Neuronal stem cell (in vitro differentiated cells): ENCODE measurements around the gene OR6B1.

ENCODE experiments used
- DNase-seq: peaks from one replicate; pipeline ENCODE4 v3.0.0-alpha.2; 2013; ENCODE audit warnings: low spot score
- H2AFZ ChIP-seq: one replicate; pipeline ENCODE4 v1.6.1; 2013; ENCODE audit warnings: mild to moderate bottlenecking, low read length, inconsistent platforms
- H2AK5ac ChIP-seq: 2 replicates; pipeline ENCODE4 v1.6.1; 2013; ENCODE audit warnings: low read depth, mild to moderate bottlenecking, inconsistent platforms, low read length, moderate library complexity, mixed read lengths
- H2BK120ac ChIP-seq: 2 replicates; pipeline ENCODE4 v1.6.1; 2013; ENCODE audit warnings: low read depth, mild to moderate bottlenecking, inconsistent platforms, low read length, moderate library complexity, mixed read lengths
- H2BK12ac ChIP-seq: one replicate; pipeline ENCODE4 v1.6.1; 2013; ENCODE audit warnings: low read length, inconsistent platforms
- H2BK15ac ChIP-seq: 2 replicates; pipeline ENCODE4 v1.6.1; 2013; ENCODE audit warnings: mild to moderate bottlenecking, low read length, inconsistent platforms, mixed read lengths
- H2BK5ac ChIP-seq: one replicate; pipeline ENCODE4 v1.6.1; 2013; ENCODE audit warnings: inconsistent platforms, mild to moderate bottlenecking, low read length, moderate library complexity
- H3K14ac ChIP-seq: one replicate; pipeline ENCODE4 v1.6.1; 2013; ENCODE audit warnings: low read length, inconsistent platforms
- H3K18ac ChIP-seq: 2 replicates; pipeline ENCODE4 v1.6.1; 2013; ENCODE audit warnings: low read length, inconsistent platforms
- H3K23ac ChIP-seq: 2 replicates; pipeline ENCODE4 v1.6.1; 2013; ENCODE audit warnings: low read depth, mild to moderate bottlenecking, mixed read lengths, low read length, inconsistent platforms; ENCODE audit not compliant: poor library complexity
- H3K27ac ChIP-seq: replicated peaks from 3 replicates; pipeline ENCODE4 v1.5.1; 2013; ENCODE audit warnings: low read length, inconsistent platforms
- H3K27me3 ChIP-seq, 3 experiments: 2 replicates each; pipeline ENCODE4 v1.6.1; 2013; ENCODE audit warnings: low read length in 3 of 3, mild to moderate bottlenecking in 2 of 3, inconsistent platforms in 1 of 3, low read depth in 1 of 3, mixed read lengths in 1 of 3, moderate library complexity in 1 of 3; ENCODE audit not compliant: control insufficient read depth in 3 of 3, insufficient read depth in 3 of 3
- H3K36me3 ChIP-seq, 2 donors: replicated peaks in 1 of 2; 2 replicates each; pipeline ENCODE4 v1.6.1; 2013; ENCODE audit warnings: low read length in 2 of 2; ENCODE audit not compliant: control insufficient read depth in 2 of 2, insufficient read depth in 2 of 2
- H3K4ac ChIP-seq: 2 replicates; pipeline ENCODE4 v1.6.1; 2013; ENCODE audit warnings: inconsistent platforms, mild to moderate bottlenecking, low read length, moderate library complexity
- H3K4me1 ChIP-seq, 2 donors: 1 replicate in 1 of 2; 2 replicates in 1 of 2; pipeline ENCODE4 v1.6.1; 2013; ENCODE audit warnings: low read length in 2 of 2, low read depth in 1 of 2; ENCODE audit not compliant: control insufficient read depth in 2 of 2, insufficient read depth in 1 of 2
- H3K4me2 ChIP-seq: one replicate; pipeline ENCODE4 v1.6.1; 2013; ENCODE audit warnings: mild to moderate bottlenecking, low read length, inconsistent platforms; ENCODE audit not compliant: insufficient read depth, poor library complexity, severe bottlenecking
- H3K4me3 ChIP-seq, 2 donors: 2 replicates each; pipeline ENCODE4 v1.5.1; 2013; ENCODE audit warnings: low read length in 2 of 2, mild to moderate bottlenecking in 2 of 2, inconsistent platforms in 1 of 2, moderate library complexity in 1 of 2
- H3K79me1 ChIP-seq: one replicate; pipeline ENCODE4 v1.6.1; 2013; ENCODE audit warnings: low read depth, mild to moderate bottlenecking, inconsistent platforms, low read length, moderate library complexity
- H3K9ac ChIP-seq: one replicate; pipeline ENCODE4 v1.6.1; 2013; ENCODE audit warnings: mild to moderate bottlenecking, low read depth, low read length, inconsistent platforms; ENCODE audit not compliant: poor library complexity
- H3K9me3 ChIP-seq, 2 donors: replicated peaks in 1 of 2; 2 replicates each; pipeline versions ENCODE3 to v1.6.1; 2013; ENCODE audit warnings: low read length in 2 of 2, mild to moderate bottlenecking in 2 of 2, inconsistent platforms in 1 of 2, low read depth in 1 of 2, mixed read lengths in 1 of 2, moderate library complexity in 1 of 2; ENCODE audit not compliant: control insufficient read depth in 2 of 2, insufficient read depth in 1 of 2
- H4K8ac ChIP-seq: one replicate; pipeline ENCODE4 v1.6.1; 2013; ENCODE audit warnings: low read depth, mild to moderate bottlenecking, inconsistent platforms, low read length, moderate library complexity
- H4K91ac ChIP-seq: one replicate; pipeline ENCODE4 v1.6.1; 2013; ENCODE audit warnings: low read length, low read depth, mild to moderate bottlenecking, inconsistent platforms; ENCODE audit not compliant: poor library complexity
- WGBS, 2 donors: extraction: QIAGEN DNeasy Blood & Tissue Kit; methylation state at CpG; one replicate each; pipeline ENCODE4 v1.1.7; 2013; ENCODE audit warnings: missing lambda C conversion rate in 2 of 2, mixed read lengths in 1 of 2; ENCODE audit not compliant: insufficient read length in 2 of 2, insufficient replicate concordance in 1 of 2; ENCODE audit errors: extremely low coverage in 2 of 2; 5-methylcytosine and 5-hydroxymethylcytosine counted together

The OR6B1 gene

GRCh38 chr7:144001543-144001942 lies 1.4 kb downstream of the OR6B1 start:
- Histone ChIP-seq H4K91ac (no peak overlapping the region), H3K4me2 (no peak overlapping the region), H3K14ac (no peak overlapping the region), H3K4me3 (no peak overlapping the region), H3K18ac (no peak overlapping the region), H3K4ac (no peak overlapping the region), H2BK120ac (no peak overlapping the region), H3K27ac (no peak overlapping the region), H3K23ac (no peak overlapping the region), H2AK5ac (no peak overlapping the region), H2AFZ (no peak overlapping the region), H3K9me3 (no peaks in the 10 kb centered on the region), H3K79me1 (no peaks in the 10 kb centered on the region), H2BK5ac (no peak overlapping the region), H3K9ac (no peak overlapping the region), H4K8ac (no peak overlapping the region), H2BK15ac (no peak overlapping the region), H3K27me3 (no peaks in the 10 kb centered on the region), H3K36me3 (no peaks in the 10 kb centered on the region), H3K4me1 (no peaks in the 10 kb centered on the region), H2BK12ac (no peak overlapping the region)
- no CpG with 5 or more reads among the region's 3 CpGs for WGBS, 2 donors
- DNase-seq, result no peak

GRCh38 chr7:144004703-144005102 lies 4.6 kb downstream of the OR6B1 start:
- Histone ChIP-seq H3K4me3 (no peak overlapping the region), H3K27me3 (no peaks in the 10 kb centered on the region), H2BK12ac (no peak overlapping the region), H2BK120ac (no peak overlapping the region), H3K18ac (no peak overlapping the region), H2BK5ac (no peak overlapping the region), H3K4ac (no peak overlapping the region), H3K14ac (no peak overlapping the region), H3K27ac (no peak overlapping the region), H3K4me2 (no peak overlapping the region), H4K8ac (no peak overlapping the region), H3K79me1 (no peaks in the 10 kb centered on the region), H3K36me3 (no peaks in the 10 kb centered on the region), H3K4me1 (no peaks in the 10 kb centered on the region), H3K9ac (no peak overlapping the region), H3K9me3 (peaks cover 0 to 2% of the 10 kb centered on the region in 2 donors), H2BK15ac (no peak overlapping the region), H4K91ac (no peak overlapping the region), H2AK5ac (no peak overlapping the region), H3K23ac (no peak overlapping the region), H2AFZ (no peak overlapping the region)
- no CpG with 5 or more reads among the region's 5 CpGs for WGBS, 2 donors
- DNase-seq, result no peak

- no peak overlapping the region for H3K9ac ChIP-seq
- H2BK120ac ChIP-seq, result no peak overlapping the region
- H4K91ac ChIP-seq, result no peak overlapping the region
- no peak overlapping the region for H3K4me3 ChIP-seq
- no peak overlapping the region for H3K14ac ChIP-seq
- H2BK15ac ChIP-seq, result no peak overlapping the region
- H2BK12ac ChIP-seq, result no peak overlapping the region
- H3K4me1 ChIP-seq, result no peaks in the 10 kb centered on the region
- no peaks in the 10 kb centered on the region for H3K79me1 ChIP-seq
- WGBS, 2 donors, result no CpG with 5 or more reads among the region's 1 CpG
- H3K27ac ChIP-seq, result no peak overlapping the region
- no peak overlapping the region for H4K8ac ChIP-seq
- no peak overlapping the region for H2BK5ac ChIP-seq
- H3K18ac ChIP-seq, result no peak overlapping the region
- H3K36me3 ChIP-seq, result no peaks in the 10 kb centered on the region
- H3K4ac ChIP-seq, result no peak overlapping the region
- no peak overlapping the region for H3K4me2 ChIP-seq
- no peaks in the 10 kb centered on the region for H3K27me3 ChIP-seq
- no peak overlapping the region for H2AK5ac ChIP-seq
- no peak overlapping the region for H3K23ac ChIP-seq
- DNase-seq, result no peak
- no peak overlapping the region for H2AFZ ChIP-seq
- H3K9me3 ChIP-seq, result peaks cover 0 to 2% of the 10 kb centered on the region in 2 donors
Observed at GRCh38 chr7:144006029-144006691, 6.0 kb downstream of the OR6B1 start.

GRCh38 chr7:144006692-144007042 lies 6.5 kb downstream of the OR6B1 start:
- no peak overlapping the region for H3K14ac ChIP-seq
- no peaks in the 10 kb centered on the region for H3K27me3 ChIP-seq
- H3K9me3 ChIP-seq, result peaks cover 0 to 2% of the 10 kb centered on the region in 2 donors
- H2BK120ac ChIP-seq, result no peak overlapping the region
- H3K23ac ChIP-seq, result no peak overlapping the region
- H3K4me1 ChIP-seq, result no peaks in the 10 kb centered on the region
- H2BK5ac ChIP-seq, result no peak overlapping the region
- no peak overlapping the region for H4K8ac ChIP-seq
- H2AFZ ChIP-seq, result no peak overlapping the region
- H3K4me2 ChIP-seq, result no peak overlapping the region
- H3K79me1 ChIP-seq, result no peaks in the 10 kb centered on the region
- H2BK15ac ChIP-seq, result no peak overlapping the region
- no peak overlapping the region for H3K18ac ChIP-seq
- no peak for DNase-seq
- no peak overlapping the region for H3K4me3 ChIP-seq
- no peak overlapping the region for H3K27ac ChIP-seq
- no CpG with 5 or more reads among the region's 1 CpG for WGBS, 2 donors
- H4K91ac ChIP-seq, result no peak overlapping the region
- H2BK12ac ChIP-seq, result no peak overlapping the region
- no peak overlapping the region for H2AK5ac ChIP-seq
- no peak overlapping the region for H3K9ac ChIP-seq
- no peak overlapping the region for H3K4ac ChIP-seq
- no peaks in the 10 kb centered on the region for H3K36me3 ChIP-seq
